Neuronal stem cell (in vitro differentiated cells): ENCODE measurements around the gene TGIF1.
A peak's percentile ranks its signal among the peaks of the same experiment; 100 is the strongest.

ENCODE experiments used
- DNase-seq: peaks from one replicate; pipeline ENCODE4 v3.0.0-alpha.2; 2013; ENCODE audit warnings: low spot score
- H2AFZ ChIP-seq: one replicate; pipeline ENCODE4 v1.6.1; 2013; ENCODE audit warnings: mild to moderate bottlenecking, low read length, inconsistent platforms
- H2AK5ac ChIP-seq: 2 replicates; pipeline ENCODE4 v1.6.1; 2013; ENCODE audit warnings: low read depth, mild to moderate bottlenecking, inconsistent platforms, low read length, moderate library complexity, mixed read lengths
- H2BK120ac ChIP-seq: 2 replicates; pipeline ENCODE4 v1.6.1; 2013; ENCODE audit warnings: low read depth, mild to moderate bottlenecking, inconsistent platforms, low read length, moderate library complexity, mixed read lengths
- H2BK12ac ChIP-seq: one replicate; pipeline ENCODE4 v1.6.1; 2013; ENCODE audit warnings: low read length, inconsistent platforms
- H2BK15ac ChIP-seq: 2 replicates; pipeline ENCODE4 v1.6.1; 2013; ENCODE audit warnings: mild to moderate bottlenecking, low read length, inconsistent platforms, mixed read lengths
- H2BK5ac ChIP-seq: one replicate; pipeline ENCODE4 v1.6.1; 2013; ENCODE audit warnings: inconsistent platforms, mild to moderate bottlenecking, low read length, moderate library complexity
- H3K14ac ChIP-seq: one replicate; pipeline ENCODE4 v1.6.1; 2013; ENCODE audit warnings: low read length, inconsistent platforms
- H3K18ac ChIP-seq: 2 replicates; pipeline ENCODE4 v1.6.1; 2013; ENCODE audit warnings: low read length, inconsistent platforms
- H3K23ac ChIP-seq: 2 replicates; pipeline ENCODE4 v1.6.1; 2013; ENCODE audit warnings: low read depth, mild to moderate bottlenecking, mixed read lengths, low read length, inconsistent platforms; ENCODE audit not compliant: poor library complexity
- H3K27ac ChIP-seq: replicated peaks from 3 replicates; pipeline ENCODE4 v1.5.1; 2013; ENCODE audit warnings: low read length, inconsistent platforms
- H3K27me3 ChIP-seq, 3 experiments: 2 replicates each; pipeline ENCODE4 v1.6.1; 2013; ENCODE audit warnings: low read length in 3 of 3, mild to moderate bottlenecking in 2 of 3, inconsistent platforms in 1 of 3, low read depth in 1 of 3, mixed read lengths in 1 of 3, moderate library complexity in 1 of 3; ENCODE audit not compliant: control insufficient read depth in 3 of 3, insufficient read depth in 3 of 3
- H3K36me3 ChIP-seq, 2 donors: replicated peaks in 1 of 2; 2 replicates each; pipeline ENCODE4 v1.6.1; 2013; ENCODE audit warnings: low read length in 2 of 2; ENCODE audit not compliant: control insufficient read depth in 2 of 2, insufficient read depth in 2 of 2
- H3K4ac ChIP-seq: 2 replicates; pipeline ENCODE4 v1.6.1; 2013; ENCODE audit warnings: inconsistent platforms, mild to moderate bottlenecking, low read length, moderate library complexity
- H3K4me1 ChIP-seq, 2 donors: 1 replicate in 1 of 2; 2 replicates in 1 of 2; pipeline ENCODE4 v1.6.1; 2013; ENCODE audit warnings: low read length in 2 of 2, low read depth in 1 of 2; ENCODE audit not compliant: control insufficient read depth in 2 of 2, insufficient read depth in 1 of 2
- H3K4me2 ChIP-seq: one replicate; pipeline ENCODE4 v1.6.1; 2013; ENCODE audit warnings: mild to moderate bottlenecking, low read length, inconsistent platforms; ENCODE audit not compliant: insufficient read depth, poor library complexity, severe bottlenecking
- H3K4me3 ChIP-seq, 2 donors: 2 replicates each; pipeline ENCODE4 v1.5.1; 2013; ENCODE audit warnings: low read length in 2 of 2, mild to moderate bottlenecking in 2 of 2, inconsistent platforms in 1 of 2, moderate library complexity in 1 of 2
- H3K79me1 ChIP-seq: one replicate; pipeline ENCODE4 v1.6.1; 2013; ENCODE audit warnings: low read depth, mild to moderate bottlenecking, inconsistent platforms, low read length, moderate library complexity
- H3K9ac ChIP-seq: one replicate; pipeline ENCODE4 v1.6.1; 2013; ENCODE audit warnings: mild to moderate bottlenecking, low read depth, low read length, inconsistent platforms; ENCODE audit not compliant: poor library complexity
- H3K9me3 ChIP-seq, 2 donors: replicated peaks in 1 of 2; 2 replicates each; pipeline versions ENCODE3 to v1.6.1; 2013; ENCODE audit warnings: low read length in 2 of 2, mild to moderate bottlenecking in 2 of 2, inconsistent platforms in 1 of 2, low read depth in 1 of 2, mixed read lengths in 1 of 2, moderate library complexity in 1 of 2; ENCODE audit not compliant: control insufficient read depth in 2 of 2, insufficient read depth in 1 of 2
- H4K8ac ChIP-seq: one replicate; pipeline ENCODE4 v1.6.1; 2013; ENCODE audit warnings: low read depth, mild to moderate bottlenecking, inconsistent platforms, low read length, moderate library complexity
- H4K91ac ChIP-seq: one replicate; pipeline ENCODE4 v1.6.1; 2013; ENCODE audit warnings: low read length, low read depth, mild to moderate bottlenecking, inconsistent platforms; ENCODE audit not compliant: poor library complexity
- WGBS, 2 donors: extraction: QIAGEN DNeasy Blood & Tissue Kit; methylation state at CpG; one replicate each; pipeline ENCODE4 v1.1.7; 2013; ENCODE audit warnings: missing lambda C conversion rate in 2 of 2, mixed read lengths in 1 of 2; ENCODE audit not compliant: insufficient read length in 2 of 2, insufficient replicate concordance in 1 of 2; ENCODE audit errors: extremely low coverage in 2 of 2; 5-methylcytosine and 5-hydroxymethylcytosine counted together

Gene TGIF1

DNA sequence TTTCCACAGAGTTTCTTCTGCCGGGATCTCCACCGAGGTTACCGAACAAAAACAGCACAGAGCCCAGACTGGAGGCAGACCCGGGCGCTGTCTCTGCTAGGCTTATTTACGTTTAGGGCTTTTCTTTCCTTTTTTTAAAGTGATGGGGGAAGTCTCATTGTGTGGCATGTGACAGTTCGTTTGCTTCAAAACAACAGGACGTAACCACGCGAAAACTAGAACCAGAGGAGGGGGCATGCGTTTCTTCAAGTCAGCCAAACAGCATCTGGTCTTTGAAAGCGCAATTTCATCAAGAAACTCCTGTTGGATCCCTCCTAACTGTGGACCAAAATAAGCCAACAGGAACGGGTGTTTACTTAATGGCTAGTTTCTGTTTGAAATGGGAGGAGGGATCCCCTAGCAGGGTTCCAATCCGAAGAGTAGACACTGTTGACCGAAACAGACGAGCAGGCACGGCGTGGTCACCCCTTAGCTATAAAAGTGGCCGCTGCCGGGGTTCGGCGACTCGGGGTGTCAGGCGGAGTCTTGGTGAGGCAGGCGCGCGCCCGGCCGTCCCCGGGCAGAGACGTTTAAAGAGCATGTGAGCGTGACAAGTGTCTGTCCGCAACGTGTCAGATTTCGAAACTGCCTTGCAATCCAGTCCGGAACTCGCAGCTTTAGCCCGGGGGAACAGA, 997 bp upstream of the TGIF1 start:
- H3K4me2 ChIP-seq: peak overlapping the region; percentile 91
- no peak overlapping the region for H2AK5ac ChIP-seq
- no peak overlapping the region for H2BK120ac ChIP-seq
- H3K23ac ChIP-seq: peak overlapping the region; percentile 100
- peak overlapping the region; percentile 92 for H3K27ac ChIP-seq
- no peaks in the 10 kb centered on the region for H3K36me3 ChIP-seq
- DNase-seq: peak; percentile 57
- no peak overlapping the region for H4K8ac ChIP-seq
- no peaks in the 10 kb centered on the region for H3K9me3 ChIP-seq
- H3K9ac ChIP-seq: peak overlapping the region; percentile 78
- no peaks in the 10 kb centered on the region for H3K27me3 ChIP-seq
- H2BK12ac ChIP-seq: no peak overlapping the region
- peak overlapping the region; percentile 2 for H2AFZ ChIP-seq
- H3K4me3 ChIP-seq: peak overlapping the region; percentile 69 to 82
- no peak overlapping the region for H3K14ac ChIP-seq
- no peak overlapping the region for H3K4ac ChIP-seq
- no peak overlapping the region for H4K91ac ChIP-seq
- peak overlapping the region; percentile 93 for H3K18ac ChIP-seq
- H2BK15ac ChIP-seq: no peak overlapping the region
- no peak overlapping the region for H2BK5ac ChIP-seq
- peaks cover 8 to 9% of the 10 kb centered on the region in 2 donors for H3K4me1 ChIP-seq
- no peaks in the 10 kb centered on the region for H3K79me1 ChIP-seq
- WGBS, 2 donors: no CpG with 5 or more reads among the region's 38 CpGs

DNA sequence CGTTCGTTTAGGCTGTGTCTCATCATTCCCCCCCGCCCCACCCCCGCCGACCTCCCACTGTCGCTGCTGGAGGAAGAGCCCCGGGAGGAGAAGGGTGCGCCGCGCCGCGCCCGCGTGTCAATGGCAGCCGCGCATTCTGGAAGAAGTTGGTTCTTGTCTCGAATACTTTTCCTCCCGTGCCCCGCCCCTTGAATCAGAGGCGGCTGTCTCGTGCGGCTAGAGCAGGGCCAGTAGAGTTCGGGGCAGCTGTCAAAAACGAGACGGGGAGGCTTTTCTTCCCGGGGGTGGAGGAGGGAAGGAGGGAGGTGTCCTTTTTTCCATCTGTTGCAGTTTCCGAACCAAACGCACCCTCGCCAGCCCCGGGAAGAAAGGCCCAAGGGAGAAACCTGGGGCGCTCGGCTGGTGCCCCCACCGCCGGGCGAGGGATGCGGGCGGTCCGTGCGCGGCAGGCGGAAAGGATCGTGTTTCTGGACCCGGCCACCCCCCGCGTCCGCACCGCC, 410 bp upstream of the TGIF1 start:
- Histone ChIP-seq H4K91ac (no peak overlapping the region), H3K23ac (peak overlapping the region; percentile 100), H2AK5ac (no peak overlapping the region), H2BK15ac (no peak overlapping the region), H2BK120ac (no peak overlapping the region), H3K79me1 (no peaks in the 10 kb centered on the region), H3K27ac (peak overlapping the region; percentile 92), H3K9me3 (no peaks in the 10 kb centered on the region), H3K36me3 (no peaks in the 10 kb centered on the region), H3K14ac (no peak overlapping the region), H3K18ac (peak overlapping the region; percentile 93), H3K27me3 (no peaks in the 10 kb centered on the region), H2BK5ac (no peak overlapping the region), H2BK12ac (no peak overlapping the region), H3K4ac (no peak overlapping the region), H4K8ac (no peak overlapping the region), H2AFZ (peak overlapping the region; percentile 69), H3K4me3 (peak overlapping the region; percentile 69 to 82), H3K9ac (peak overlapping the region; percentile 73), H3K4me1 (peaks cover 8 to 9% of the 10 kb centered on the region in 2 donors), H3K4me2 (peak overlapping the region; percentile 91)
- no CpG with 5 or more reads among the region's 47 CpGs for WGBS, 2 donors
- DNase-seq: no peak

DNA sequence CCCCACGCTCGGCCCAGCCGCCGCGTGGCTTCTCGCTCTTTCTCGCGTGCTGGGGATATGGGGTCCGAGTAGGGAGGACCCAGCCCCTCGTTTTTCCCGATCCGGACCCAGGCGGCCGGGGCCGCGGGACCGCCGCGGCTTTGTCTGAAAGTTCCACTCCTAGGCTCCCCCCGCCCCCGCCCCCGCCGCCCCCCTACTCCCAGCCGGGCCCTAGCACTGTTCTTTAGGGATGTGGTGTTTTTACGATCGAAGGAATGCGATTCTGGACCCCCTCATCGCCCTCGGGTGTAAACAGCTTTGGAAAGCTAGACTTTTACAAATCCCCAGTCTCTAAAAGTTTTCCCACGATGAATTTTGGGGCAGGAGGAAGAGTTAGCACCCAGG, 819 bp downstream of the TGIF1 start:
- Histone ChIP-seq H2AK5ac (peak overlapping the region; percentile 98), H3K4me3 (peak overlapping the region; percentile 69 to 95), H3K9me3 (no peaks in the 10 kb centered on the region), H3K36me3 (peaks cover 0 to 6% of the 10 kb centered on the region in 2 donors), H2BK5ac (peak overlapping the region; percentile 100), H3K18ac (peak overlapping the region; percentile 99), H3K23ac (peak overlapping the region; percentile 100), H3K4me2 (peak overlapping the region; percentile 66), H3K79me1 (no peaks in the 10 kb centered on the region), H2AFZ (peak overlapping the region; percentile 43), H3K9ac (peak overlapping the region; percentile 97), H4K8ac (no peak overlapping the region), H3K4ac (peak overlapping the region; percentile 91), H2BK15ac (peak overlapping the region; percentile 91), H3K14ac (peak overlapping the region; percentile 96), H2BK120ac (peak overlapping the region; percentile 95), H3K27ac (peak overlapping the region; percentile 91), H2BK12ac (peak overlapping the region; percentile 63), H3K27me3 (no peaks in the 10 kb centered on the region), H3K4me1 (peaks cover 8 to 18% of the 10 kb centered on the region in 2 donors), H4K91ac (peak overlapping the region; percentile 87)
- WGBS, 2 donors: no CpG with 5 or more reads among the region's 30 CpGs
- DNase-seq: peak; percentile 23

DNA sequence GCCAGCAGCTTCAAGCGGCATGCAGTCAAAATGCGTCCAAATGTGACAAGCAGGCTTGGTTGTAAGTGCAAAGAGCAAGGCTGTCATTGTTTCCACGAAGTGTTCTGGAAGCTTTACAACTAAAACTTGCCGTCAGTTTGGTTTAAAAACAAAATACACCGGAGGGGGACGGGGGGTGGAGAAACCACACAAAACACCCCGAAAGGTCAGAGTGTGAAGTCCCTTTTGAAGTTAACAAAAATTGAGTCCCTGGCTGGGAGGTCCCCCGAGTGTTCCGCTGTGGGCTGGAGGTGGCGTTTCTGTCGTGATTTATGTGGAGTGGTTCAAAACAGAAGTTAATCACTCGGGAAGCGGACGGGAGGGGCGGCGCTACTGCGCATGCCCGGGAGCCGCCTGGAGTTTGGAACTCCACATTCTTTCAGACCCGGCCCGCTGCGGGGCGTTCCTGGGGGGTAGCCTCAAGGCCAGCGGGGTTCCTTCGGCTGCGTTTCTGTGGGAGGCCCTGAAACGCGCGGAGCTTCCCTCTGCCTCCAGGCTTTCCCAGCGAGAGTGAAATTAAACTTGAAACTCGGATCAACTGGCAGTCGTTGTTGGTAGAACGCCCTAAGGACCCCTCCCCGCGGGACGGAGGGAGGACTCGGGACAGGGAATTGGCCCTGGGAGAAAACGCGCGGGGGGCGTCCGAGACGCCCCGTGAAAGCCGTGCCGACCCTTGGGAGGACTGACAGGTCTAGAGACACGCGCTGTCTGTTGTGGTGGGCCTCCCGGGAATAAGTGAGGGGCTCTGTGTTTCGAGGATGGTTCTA, 1.4 kb downstream of the TGIF1 start:
- H2BK120ac ChIP-seq: peak overlapping the region; percentile 73
- H2BK5ac ChIP-seq: peak overlapping the region; percentile 100
- peaks cover 4 to 12% of the 10 kb centered on the region in 2 donors for H3K36me3 ChIP-seq
- peak overlapping the region; percentile 66 for H3K4me2 ChIP-seq
- H2BK12ac ChIP-seq: peak overlapping the region; percentile 63
- peak overlapping the region; percentile 91 for H3K27ac ChIP-seq
- peak; percentile 89 for DNase-seq
- H3K4me3 ChIP-seq: peak overlapping the region; percentile 69 to 95
- no peak overlapping the region for H3K4ac ChIP-seq
- H2AFZ ChIP-seq: no peak overlapping the region
- peaks cover 12 to 19% of the 10 kb centered on the region in 2 donors for H3K4me1 ChIP-seq
- peak overlapping the region; percentile 86 for H2BK15ac ChIP-seq
- H3K14ac ChIP-seq: peak overlapping the region; percentile 47
- no CpG with 5 or more reads among the region's 50 CpGs for WGBS, 2 donors
- H3K9me3 ChIP-seq: no peaks in the 10 kb centered on the region
- peak overlapping the region; percentile 100 for H2AK5ac ChIP-seq
- no peaks in the 10 kb centered on the region for H3K27me3 ChIP-seq
- H4K91ac ChIP-seq: no peak overlapping the region
- peaks cover under 1% of the 10 kb centered on the region for H3K79me1 ChIP-seq
- H3K9ac ChIP-seq: peak overlapping the region; percentile 98
- peak overlapping the region; percentile 98 for H3K23ac ChIP-seq
- no peak overlapping the region for H4K8ac ChIP-seq
- H3K18ac ChIP-seq: peak overlapping the region; percentile 99
